OCI-LY3 (cell line): ENCODE measurements around the gene KRTAP5-10.
"Not testable (repeated sequence)": the region's sequence is repeated elsewhere in the genome, so short reads cannot be mapped to it uniquely, and the experiment has no call there.

Source experiments
- CTCF ChIP-seq: fragments of 200-600, 300-600 bp; sonication (generic); IDR thresholded peaks from 2 replicates; pipeline ENCODE4 v1.5.1; 2014; ENCODE audit warnings: antibody characterized with exemption, low read length, low read depth
- EZH2phosphoT487 ChIP-seq: fragments of 200-600 bp; shearing (Covaris generic); IDR thresholded peaks from 2 replicates; pipeline ENCODE4 v1.6.1; 2018; ENCODE audit warnings: antibody characterized with exemption, mixed run types, low read depth

GRCh38 chr11:71576688-71577465, 11.5 kb downstream of the KRTAP5-10 start:
- not testable (repeated sequence) for TF ChIP-seq CTCF, EZH2phosphoT487
